ENCODE measurements around the gene CTTNBP2. TPM values are rescaled to one million over a fixed set of nuclear protein-coding genes. Genes with fewer than 3 reads are reported as not detected.

The CTTNBP2 gene
- total RNA-seq, 6 experiments from 2014 or later: not detected

GRCh38 chr7:117750612-117751563 is 122.4 kb downstream of the CTTNBP2 start:
- Mint-ChIP-seq H3K9me3 (no peaks in the 10 kb centered on the region), H3K4me3 (no peak overlapping the region), H3K27ac (no peak overlapping the region), H3K27me3 (ENCODE audit: insufficient read depth) (no peaks in the 10 kb centered on the region), H3K36me3 (ENCODE audit: low read depth) (no peaks in the 10 kb centered on the region), H3K4me1 (ENCODE audit: low read depth) (no peaks in the 10 kb centered on the region)
- peak; percentile 59 for TF ChIP-seq CTCF (IDR thresholded peaks at IDR 0.05)
- DNase-seq: no peak

- Mint-ChIP-seq H3K4me3 (no peak overlapping the region), H3K27ac (no peak overlapping the region), H3K9me3 (peaks cover 27% of the 10 kb centered on the region), H3K27me3 (ENCODE audit: insufficient read depth) (no peaks in the 10 kb centered on the region; the same call in 1 of the 2 replicates), H3K36me3 (ENCODE audit: low read depth) (no peaks in the 10 kb centered on the region), H3K4me1 (ENCODE audit: low read depth) (no peaks in the 10 kb centered on the region)
- TF ChIP-seq CTCF (IDR thresholded peaks at IDR 0.05): no peak
- no peak for DNase-seq
These were observed 131.3 kb downstream of the CTTNBP2 start for GRCh38 chr7:117741962-117742361.

- Mint-ChIP-seq H3K4me1 (ENCODE audit: low read depth) (no peaks in the 10 kb centered on the region), H3K9me3 (peaks cover 24% of the 10 kb centered on the region), H3K36me3 (ENCODE audit: low read depth) (no peaks in the 10 kb centered on the region), H3K27me3 (ENCODE audit: insufficient read depth) (no peaks in the 10 kb centered on the region; the same call in 1 of the 2 replicates), H3K27ac (no peak overlapping the region), H3K4me3 (no peak overlapping the region)
- TF ChIP-seq CTCF (IDR thresholded peaks at IDR 0.05): no peak
- DNase-seq: no peak
These were observed 134.2 kb downstream of the CTTNBP2 start for GRCh38 chr7:117739085-117739484.

GRCh38 chr7:117737926-117738325 is 135.3 kb downstream of the CTTNBP2 start:
- Mint-ChIP-seq H3K9me3 (peaks cover 19% of the 10 kb centered on the region), H3K36me3 (ENCODE audit: low read depth) (no peaks in the 10 kb centered on the region), H3K27me3 (ENCODE audit: insufficient read depth) (no peaks in the 10 kb centered on the region; the same call in none of the 2 replicates), H3K27ac (no peak overlapping the region), H3K4me3 (no peak overlapping the region), H3K4me1 (ENCODE audit: low read depth) (no peaks in the 10 kb centered on the region)
- no peak for DNase-seq
- no peak for TF ChIP-seq CTCF (IDR thresholded peaks at IDR 0.05)

- Mint-ChIP-seq H3K36me3 (ENCODE audit: low read depth) (no peaks in the 10 kb centered on the region; the same call in 1 of the 2 replicates), H3K9me3 (peaks cover 3% of the 10 kb centered on the region), H3K27ac (no peak overlapping the region), H3K27me3 (ENCODE audit: insufficient read depth) (no peaks in the 10 kb centered on the region; the same call in 1 of the 2 replicates), H3K4me1 (ENCODE audit: low read depth) (no peaks in the 10 kb centered on the region), H3K4me3 (no peak overlapping the region)
- no peak for DNase-seq
- TF ChIP-seq CTCF (IDR thresholded peaks at IDR 0.05): no peak
These were observed 141.8 kb downstream of the CTTNBP2 start for GRCh38 chr7:117731455-117731854.
